WTC11 (cell line): ENCODE results near the gene TPSAB1. TPM values are rescaled to one million over a fixed set of nuclear protein-coding genes. Genes with fewer than 3 reads are reported as not detected.
"Not testable (repeated sequence)": the region's sequence is repeated elsewhere in the genome, so short reads cannot be mapped to it uniquely, and the experiment has no call there.

Experiments
- ATAC-seq: fragments of 200-7000 bp; cut with Tn5 transposase; 2 replicates; pipeline ENCODE4 v1.10.0; 2021; ENCODE audit warnings: mild to moderate bottlenecking, moderate library complexity
- Bru-seq: library from RNA; stranded (reverse); fragments of 400-500 nt; gene quantifications from one replicate; lab custom pipeline; 2021; lab: Mats Ljungman, UMichigan
- CTCF ChIA-PET: fragments of 300-600 bp; sonication (Branson Sonifier 250); formaldehyde crosslinking; loops from one replicate; lab custom pipeline; 2021; ENCODE audit warnings: antibody characterized with exemption; lab: Charles Lee
- POLR2A ChIA-PET: fragments of 350-600 bp; sonication (Branson Sonifier 250); formaldehyde crosslinking; loops from one replicate; lab custom pipeline; 2021; ENCODE audit warnings: antibody characterized with exemption; lab: Charles Lee
- DNase-seq: peaks from one replicate; pipeline ENCODE4 v3.0.0; 2021; ENCODE audit warnings: low spot score
- H3K27ac Mint-ChIP-seq: 2 replicates; pipeline ENCODE4 v1.8.0; 2021; ENCODE audit warnings: mixed read lengths
- H3K27me3 Mint-ChIP-seq: 2 replicates; pipeline ENCODE4 v1.8.0; 2021; ENCODE audit warnings: low read depth, mild to moderate bottlenecking, moderate library complexity, mixed read lengths
- H3K36me3 Mint-ChIP-seq: 2 replicates; pipeline ENCODE4 v1.8.0; 2021; ENCODE audit warnings: mixed read lengths
- H3K4me1 Mint-ChIP-seq: 2 replicates; pipeline ENCODE4 v1.8.0; 2022; ENCODE audit warnings: mixed read lengths
- H3K4me3 Mint-ChIP-seq: 2 replicates; pipeline ENCODE4 v1.8.0; 2021; ENCODE audit warnings: mild to moderate bottlenecking, moderate library complexity, mixed read lengths
- H3K9me3 Mint-ChIP-seq: 2 replicates; pipeline ENCODE4 v1.8.0; 2021; ENCODE audit warnings: mixed read lengths
- CREM ChIP-seq: sonication (generic); formaldehyde crosslinking; IDR thresholded peaks from 2 replicates; pipeline ENCODE4 v1.8.1; 2022; ENCODE audit warnings: mild to moderate bottlenecking, missing genetic modification reagents, moderate library complexity
- GABPB1 ChIP-seq: sonication (generic); formaldehyde crosslinking; IDR thresholded peaks from 2 replicates; pipeline ENCODE4 v1.8.1; 2023; ENCODE audit warnings: mild to moderate bottlenecking, missing genetic modification reagents
- NFE2L1 ChIP-seq: sonication (generic); formaldehyde crosslinking; IDR thresholded peaks from 2 replicates; pipeline ENCODE4 v1.8.1; 2023; ENCODE audit warnings: missing genetic modification reagents
- SOX15 ChIP-seq: fragments of 250-450 bp; sonication (Bioruptor Pico); IDR thresholded peaks from 2 replicates; pipeline ENCODE4 v1.9.0; 2021; ENCODE audit warnings: mild to moderate bottlenecking
- ZNF121 ChIP-seq: sonication (generic); formaldehyde crosslinking; IDR thresholded peaks from 2 replicates; pipeline ENCODE4 v1.8.0; 2023; ENCODE audit warnings: missing genetic modification reagents
- long read RNA-seq, 3 experiments: library from RNA in 1 of 3; library from capped mRNA in 1 of 3; library from polyadenylated mRNA in 1 of 3; unstranded in 2 of 3; stranded (forward) in 1 of 3; transcript quantifications; one replicate each; pipeline ENCODE4 v2.0.0, GENCODE V29; 2021
- total RNA-seq: library from RNA; stranded (reverse); gene quantifications from 3 replicates; pipeline ENCODE4 v1.2.3, GENCODE V29; 2021
- TF ChIP-seq, protein P1 (sequence below): fragments of 250-450 bp; sonication (Bioruptor Pico); IDR thresholded peaks from 2 replicates; pipeline ENCODE4 v1.9.0; 2021; ENCODE audit warnings: mild to moderate bottlenecking
- TF ChIP-seq, protein P2 (sequence below): sonication (generic); formaldehyde crosslinking; IDR thresholded peaks from 2 replicates; pipeline ENCODE4 v1.8.1; 2022; ENCODE audit warnings: missing genetic modification reagents, borderline replicate concordance
- TF ChIP-seq, protein P3 (sequence below): sonication (generic); formaldehyde crosslinking; IDR thresholded peaks from 2 replicates; pipeline ENCODE4 v1.8.1; 2022; ENCODE audit warnings: mild to moderate bottlenecking, moderate library complexity, missing genetic modification reagents
- TF ChIP-seq, protein P4 (sequence below): sonication (generic); formaldehyde crosslinking; IDR thresholded peaks from 2 replicates; pipeline ENCODE4 v1.8.1; 2023; ENCODE audit warnings: mild to moderate bottlenecking, missing genetic modification reagents, borderline replicate concordance
- TF ChIP-seq, protein P5 (sequence below): fragments of 250-450 bp; sonication (Bioruptor Pico); IDR thresholded peaks from 2 replicates; pipeline ENCODE4 v1.9.0; 2021; ENCODE audit warnings: mild to moderate bottlenecking
- TF ChIP-seq, protein P6 (sequence below): sonication (generic); formaldehyde crosslinking; IDR thresholded peaks from 2 replicates; pipeline ENCODE4 v1.8.1; 2023; ENCODE audit warnings: mild to moderate bottlenecking, missing genetic modification reagents, moderate library complexity
- TF ChIP-seq, protein P7 (sequence below): sonication (generic); formaldehyde crosslinking; IDR thresholded peaks from 2 replicates; pipeline ENCODE4 v1.8.0; 2022; ENCODE audit warnings: mild to moderate bottlenecking, missing genetic modification reagents
- TF ChIP-seq, protein P8 (sequence below): sonication (generic); formaldehyde crosslinking; IDR thresholded peaks from 2 replicates; pipeline ENCODE4 v1.8.1; 2023; ENCODE audit warnings: mild to moderate bottlenecking, missing genetic modification reagents

The TPSAB1 gene
- total RNA-seq (0.53 TPM in 1 of 3 replicates, not detected in the others), Bru-seq, nascent RNA (not detected)
- long read RNA-seq, experiment 1: 0 reads
- long read RNA-seq, experiment 2: 0 reads
- long read RNA-seq, experiment 3: 0 reads

DNA sequence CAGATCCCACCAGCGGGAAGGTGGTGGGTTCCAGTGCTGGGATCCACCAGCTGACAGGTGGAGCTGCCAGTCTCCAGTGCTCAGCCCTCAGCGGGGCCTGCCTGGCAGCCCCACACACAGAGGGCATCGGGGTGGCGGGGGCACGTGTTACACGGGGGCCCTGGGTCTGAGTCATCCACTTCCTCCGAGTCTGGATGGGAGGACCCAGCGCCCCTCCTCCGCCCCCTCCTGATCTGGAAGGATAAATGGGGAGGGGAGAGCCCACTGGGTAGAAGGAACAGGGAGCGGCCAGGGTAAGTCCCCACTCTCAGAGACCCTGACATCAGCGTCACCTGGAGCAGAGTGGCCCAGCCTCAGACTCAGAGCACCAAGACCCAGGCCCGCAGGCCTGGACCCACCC, at the start of gene TPSAB1:
Gene TPSAB1, plus strand, starts transcription at position 270 of the 400 bp plus-strand sequence. CDS start 234 bp downstream, outside the sequence.
- peak; percentile 5 for DNase-seq
- H3K36me3 Mint-ChIP-seq, H3K4me3 Mint-ChIP-seq, CTCF ChIA-PET, H3K27ac Mint-ChIP-seq, H3K4me1 Mint-ChIP-seq, H3K9me3 Mint-ChIP-seq, POLR2A ChIA-PET, ATAC-seq: not testable (repeated sequence)
- peaks cover 10% of the 10 kb centered on the region for H3K27me3 Mint-ChIP-seq

DNA sequence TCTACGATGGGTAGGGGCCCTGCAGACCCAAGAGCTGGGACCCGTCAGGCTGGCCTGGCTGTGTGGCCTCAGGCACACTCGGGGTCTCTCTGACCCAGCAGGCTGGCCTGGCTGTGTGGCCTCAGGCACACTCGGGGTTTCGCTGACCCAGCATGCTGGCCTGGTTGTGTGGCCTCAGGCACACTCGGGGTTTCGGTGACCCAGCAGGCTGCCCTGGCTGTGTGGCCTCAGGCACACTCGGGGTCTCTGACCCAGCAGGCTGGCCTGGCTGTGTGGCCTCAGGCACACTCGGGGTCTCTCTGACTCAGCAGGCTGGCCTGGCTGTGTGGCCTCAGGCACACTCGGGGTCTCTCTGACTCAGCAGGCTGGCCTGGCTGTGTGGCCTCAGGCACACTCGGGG, 49.7 kb upstream of the TPSAB1 start:
- POLR2A ChIA-PET, H3K4me1 Mint-ChIP-seq, H3K27ac Mint-ChIP-seq, CTCF ChIA-PET, H3K36me3 Mint-ChIP-seq, H3K27me3 Mint-ChIP-seq, DNase-seq, H3K4me3 Mint-ChIP-seq, H3K9me3 Mint-ChIP-seq, ATAC-seq: not testable (repeated sequence)

DNA sequence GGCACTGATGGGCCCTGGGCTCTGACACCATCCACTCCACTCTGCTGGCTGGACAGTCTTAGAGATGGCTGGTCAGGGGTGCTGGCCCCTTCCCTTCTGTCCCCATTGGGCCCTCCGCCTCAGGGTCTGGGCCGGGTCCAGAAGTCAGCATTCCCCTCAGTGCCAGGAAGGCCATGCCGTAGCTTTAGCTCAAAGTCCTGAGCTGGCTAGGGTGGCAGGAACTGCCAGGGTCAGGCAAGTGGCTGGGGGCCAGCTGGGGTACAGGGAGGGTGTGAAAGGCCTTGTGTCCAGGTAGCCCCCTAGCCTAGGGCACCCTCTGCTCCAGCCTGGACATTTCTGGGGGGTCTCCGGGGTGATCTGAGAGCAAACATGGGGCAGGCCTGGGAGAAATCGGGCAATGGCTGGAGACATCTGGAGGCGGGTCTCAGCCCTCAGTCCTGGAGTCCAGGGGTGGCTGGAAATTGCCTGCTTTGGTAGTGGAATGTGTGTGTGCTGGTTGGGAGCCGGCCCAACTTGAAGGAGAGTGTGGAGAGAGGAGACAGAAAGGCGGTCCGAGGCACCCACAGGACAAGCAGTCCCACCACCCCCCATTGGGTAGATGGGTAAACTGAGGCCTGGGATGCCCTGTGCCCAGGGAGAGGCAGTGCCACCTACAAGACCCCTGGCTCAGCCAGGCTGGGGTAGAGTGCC, 48.0 kb upstream of the TPSAB1 start:
- ChIA-PET POLR2A (no interaction called here), CTCF (no interaction called here)
- no peak overlapping the region for H3K27ac Mint-ChIP-seq
- H3K36me3 Mint-ChIP-seq: no peaks in the 10 kb centered on the region
- no peak overlapping the region for H3K4me3 Mint-ChIP-seq
- H3K4me1 Mint-ChIP-seq: 0 out of 2 replicates have a peak, but pooled peaks cover 4% of the 10 kb centered on the region
- no peaks in the 10 kb centered on the region for H3K27me3 Mint-ChIP-seq
- TF ChIP-seq, protein P1, sequence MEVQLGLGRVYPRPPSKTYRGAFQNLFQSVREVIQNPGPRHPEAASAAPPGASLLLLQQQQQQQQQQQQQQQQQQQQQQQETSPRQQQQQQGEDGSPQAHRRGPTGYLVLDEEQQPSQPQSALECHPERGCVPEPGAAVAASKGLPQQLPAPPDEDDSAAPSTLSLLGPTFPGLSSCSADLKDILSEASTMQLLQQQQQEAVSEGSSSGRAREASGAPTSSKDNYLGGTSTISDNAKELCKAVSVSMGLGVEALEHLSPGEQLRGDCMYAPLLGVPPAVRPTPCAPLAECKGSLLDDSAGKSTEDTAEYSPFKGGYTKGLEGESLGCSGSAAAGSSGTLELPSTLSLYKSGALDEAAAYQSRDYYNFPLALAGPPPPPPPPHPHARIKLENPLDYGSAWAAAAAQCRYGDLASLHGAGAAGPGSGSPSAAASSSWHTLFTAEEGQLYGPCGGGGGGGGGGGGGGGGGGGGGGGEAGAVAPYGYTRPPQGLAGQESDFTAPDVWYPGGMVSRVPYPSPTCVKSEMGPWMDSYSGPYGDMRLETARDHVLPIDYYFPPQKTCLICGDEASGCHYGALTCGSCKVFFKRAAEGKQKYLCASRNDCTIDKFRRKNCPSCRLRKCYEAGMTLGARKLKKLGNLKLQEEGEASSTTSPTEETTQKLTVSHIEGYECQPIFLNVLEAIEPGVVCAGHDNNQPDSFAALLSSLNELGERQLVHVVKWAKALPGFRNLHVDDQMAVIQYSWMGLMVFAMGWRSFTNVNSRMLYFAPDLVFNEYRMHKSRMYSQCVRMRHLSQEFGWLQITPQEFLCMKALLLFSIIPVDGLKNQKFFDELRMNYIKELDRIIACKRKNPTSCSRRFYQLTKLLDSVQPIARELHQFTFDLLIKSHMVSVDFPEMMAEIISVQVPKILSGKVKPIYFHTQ: no peak
- TF ChIP-seq GABPB1 (CRISPR knock-in tag) (no peak), SOX15 (no peak), CREM (CRISPR knock-in tag) (no peak), ZNF121 (CRISPR knock-in tag) (no peak), NFE2L1 (CRISPR knock-in tag) (no peak)
- TF ChIP-seq, protein P2, sequence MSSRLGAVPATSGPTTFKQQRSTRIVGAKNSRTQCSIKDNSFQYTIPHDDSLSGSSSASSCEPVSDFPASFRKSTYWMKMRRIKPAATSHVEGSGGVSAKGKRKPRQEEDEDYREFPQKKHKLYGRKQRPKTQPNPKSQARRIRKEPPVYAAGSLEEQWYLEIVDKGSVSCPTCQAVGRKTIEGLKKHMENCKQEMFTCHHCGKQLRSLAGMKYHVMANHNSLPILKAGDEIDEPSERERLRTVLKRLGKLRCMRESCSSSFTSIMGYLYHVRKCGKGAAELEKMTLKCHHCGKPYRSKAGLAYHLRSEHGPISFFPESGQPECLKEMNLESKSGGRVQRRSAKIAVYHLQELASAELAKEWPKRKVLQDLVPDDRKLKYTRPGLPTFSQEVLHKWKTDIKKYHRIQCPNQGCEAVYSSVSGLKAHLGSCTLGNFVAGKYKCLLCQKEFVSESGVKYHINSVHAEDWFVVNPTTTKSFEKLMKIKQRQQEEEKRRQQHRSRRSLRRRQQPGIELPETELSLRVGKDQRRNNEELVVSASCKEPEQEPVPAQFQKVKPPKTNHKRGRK: no peak
- TF ChIP-seq, protein P3, sequence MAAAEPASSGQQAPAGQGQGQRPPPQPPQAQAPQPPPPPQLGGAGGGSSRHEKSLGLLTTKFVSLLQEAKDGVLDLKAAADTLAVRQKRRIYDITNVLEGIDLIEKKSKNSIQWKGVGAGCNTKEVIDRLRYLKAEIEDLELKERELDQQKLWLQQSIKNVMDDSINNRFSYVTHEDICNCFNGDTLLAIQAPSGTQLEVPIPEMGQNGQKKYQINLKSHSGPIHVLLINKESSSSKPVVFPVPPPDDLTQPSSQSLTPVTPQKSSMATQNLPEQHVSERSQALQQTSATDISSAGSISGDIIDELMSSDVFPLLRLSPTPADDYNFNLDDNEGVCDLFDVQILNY: no peak
- TF ChIP-seq, protein P4, sequence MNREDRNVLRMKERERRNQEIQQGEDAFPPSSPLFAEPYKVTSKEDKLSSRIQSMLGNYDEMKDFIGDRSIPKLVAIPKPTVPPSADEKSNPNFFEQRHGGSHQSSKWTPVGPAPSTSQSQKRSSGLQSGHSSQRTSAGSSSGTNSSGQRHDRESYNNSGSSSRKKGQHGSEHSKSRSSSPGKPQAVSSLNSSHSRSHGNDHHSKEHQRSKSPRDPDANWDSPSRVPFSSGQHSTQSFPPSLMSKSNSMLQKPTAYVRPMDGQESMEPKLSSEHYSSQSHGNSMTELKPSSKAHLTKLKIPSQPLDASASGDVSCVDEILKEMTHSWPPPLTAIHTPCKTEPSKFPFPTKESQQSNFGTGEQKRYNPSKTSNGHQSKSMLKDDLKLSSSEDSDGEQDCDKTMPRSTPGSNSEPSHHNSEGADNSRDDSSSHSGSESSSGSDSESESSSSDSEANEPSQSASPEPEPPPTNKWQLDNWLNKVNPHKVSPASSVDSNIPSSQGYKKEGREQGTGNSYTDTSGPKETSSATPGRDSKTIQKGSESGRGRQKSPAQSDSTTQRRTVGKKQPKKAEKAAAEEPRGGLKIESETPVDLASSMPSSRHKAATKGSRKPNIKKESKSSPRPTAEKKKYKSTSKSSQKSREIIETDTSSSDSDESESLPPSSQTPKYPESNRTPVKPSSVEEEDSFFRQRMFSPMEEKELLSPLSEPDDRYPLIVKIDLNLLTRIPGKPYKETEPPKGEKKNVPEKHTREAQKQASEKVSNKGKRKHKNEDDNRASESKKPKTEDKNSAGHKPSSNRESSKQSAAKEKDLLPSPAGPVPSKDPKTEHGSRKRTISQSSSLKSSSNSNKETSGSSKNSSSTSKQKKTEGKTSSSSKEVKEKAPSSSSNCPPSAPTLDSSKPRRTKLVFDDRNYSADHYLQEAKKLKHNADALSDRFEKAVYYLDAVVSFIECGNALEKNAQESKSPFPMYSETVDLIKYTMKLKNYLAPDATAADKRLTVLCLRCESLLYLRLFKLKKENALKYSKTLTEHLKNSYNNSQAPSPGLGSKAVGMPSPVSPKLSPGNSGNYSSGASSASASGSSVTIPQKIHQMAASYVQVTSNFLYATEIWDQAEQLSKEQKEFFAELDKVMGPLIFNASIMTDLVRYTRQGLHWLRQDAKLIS (CRISPR knock-in tag): no peak
- TF ChIP-seq, protein P5, sequence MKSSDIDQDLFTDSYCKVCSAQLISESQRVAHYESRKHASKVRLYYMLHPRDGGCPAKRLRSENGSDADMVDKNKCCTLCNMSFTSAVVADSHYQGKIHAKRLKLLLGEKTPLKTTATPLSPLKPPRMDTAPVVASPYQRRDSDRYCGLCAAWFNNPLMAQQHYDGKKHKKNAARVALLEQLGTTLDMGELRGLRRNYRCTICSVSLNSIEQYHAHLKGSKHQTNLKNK (CRISPR knock-in tag): no peak
- TF ChIP-seq, protein P6, sequence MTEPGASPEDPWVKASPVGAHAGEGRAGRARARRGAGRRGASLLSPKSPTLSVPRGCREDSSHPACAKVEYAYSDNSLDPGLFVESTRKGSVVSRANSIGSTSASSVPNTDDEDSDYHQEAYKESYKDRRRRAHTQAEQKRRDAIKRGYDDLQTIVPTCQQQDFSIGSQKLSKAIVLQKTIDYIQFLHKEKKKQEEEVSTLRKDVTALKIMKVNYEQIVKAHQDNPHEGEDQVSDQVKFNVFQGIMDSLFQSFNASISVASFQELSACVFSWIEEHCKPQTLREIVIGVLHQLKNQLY (CRISPR knock-in tag): no peak
- TF ChIP-seq, protein P7, sequence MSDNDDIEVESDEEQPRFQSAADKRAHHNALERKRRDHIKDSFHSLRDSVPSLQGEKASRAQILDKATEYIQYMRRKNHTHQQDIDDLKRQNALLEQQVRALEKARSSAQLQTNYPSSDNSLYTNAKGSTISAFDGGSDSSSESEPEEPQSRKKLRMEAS (CRISPR knock-in tag): no peak
- TF ChIP-seq, protein P8, sequence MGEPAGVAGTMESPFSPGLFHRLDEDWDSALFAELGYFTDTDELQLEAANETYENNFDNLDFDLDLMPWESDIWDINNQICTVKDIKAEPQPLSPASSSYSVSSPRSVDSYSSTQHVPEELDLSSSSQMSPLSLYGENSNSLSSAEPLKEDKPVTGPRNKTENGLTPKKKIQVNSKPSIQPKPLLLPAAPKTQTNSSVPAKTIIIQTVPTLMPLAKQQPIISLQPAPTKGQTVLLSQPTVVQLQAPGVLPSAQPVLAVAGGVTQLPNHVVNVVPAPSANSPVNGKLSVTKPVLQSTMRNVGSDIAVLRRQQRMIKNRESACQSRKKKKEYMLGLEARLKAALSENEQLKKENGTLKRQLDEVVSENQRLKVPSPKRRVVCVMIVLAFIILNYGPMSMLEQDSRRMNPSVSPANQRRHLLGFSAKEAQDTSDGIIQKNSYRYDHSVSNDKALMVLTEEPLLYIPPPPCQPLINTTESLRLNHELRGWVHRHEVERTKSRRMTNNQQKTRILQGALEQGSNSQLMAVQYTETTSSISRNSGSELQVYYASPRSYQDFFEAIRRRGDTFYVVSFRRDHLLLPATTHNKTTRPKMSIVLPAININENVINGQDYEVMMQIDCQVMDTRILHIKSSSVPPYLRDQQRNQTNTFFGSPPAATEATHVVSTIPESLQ: no peak
- DNase-seq (no peak), ATAC-seq (no peak)
- H3K9me3 Mint-ChIP-seq: no peaks in the 10 kb centered on the region
